PC-3 (cell line): ENCODE results near the gene PRPF39.

ENCODE experiments used
- CTCF ChIP-seq: fragments of 300-600 bp; sonication (generic); conservative IDR thresholded peaks from 2 replicates; pipeline ENCODE4 v1.5.1; 2017; ENCODE audit warnings: antibody characterized with exemption, low read depth, mild to moderate bottlenecking, low read length
- EZH2phosphoT487 ChIP-seq: fragments of 300-600 bp; sonication (generic); IDR thresholded peaks from 2 replicates; pipeline ENCODE4 v1.6.1; 2018; ENCODE audit warnings: mild to moderate bottlenecking, antibody characterized with exemption, low read length, borderline replicate concordance

GRCh38 chr14:45091710-45092109, 7.8 kb downstream of the PRPF39 start:
- TF ChIP-seq CTCF (no peak), EZH2phosphoT487 (no peak)
